Sigmoid colon (tissue), 7 donors: ENCODE results near the gene CRISP3. TPM values are rescaled to one million over a fixed set of nuclear protein-coding genes. Genes with fewer than 3 reads are reported as not detected.

Experiments used
- DNase-seq: peaks from one replicate; pipeline ENCODE4 v3.0.0-alpha.2; 2019
- H3K27ac ChIP-seq, 4 donors: fragments of 200-600 bp; sonication (generic); one replicate each; pipeline ENCODE4 v1.5.1; 2016 to 2019; ENCODE audit warnings: mild to moderate bottlenecking in 1 of 4
- H3K27me3 ChIP-seq, 3 donors: fragments of 200-600 bp; sonication (generic); one replicate each; pipeline ENCODE4 v1.5.1; 2019; ENCODE audit warnings: mild to moderate bottlenecking in 1 of 3
- H3K36me3 ChIP-seq, 4 donors: fragments of 200-600 bp; sonication (generic); one replicate each; pipeline ENCODE4 v1.5.1; 2016 to 2019
- H3K4me1 ChIP-seq, 4 donors: fragments of 200-600 bp; sonication (generic); one replicate each; pipeline ENCODE4 v1.5.1; 2017 to 2019
- H3K4me3 ChIP-seq, 4 donors: fragments of 200-600 bp; sonication (generic); one replicate each; pipeline ENCODE4 v1.5.1; 2017 to 2019; ENCODE audit warnings: mild to moderate bottlenecking in 2 of 4, moderate library complexity in 1 of 4
- H3K9me3 ChIP-seq, 4 donors: fragments of 200-600 bp in 3 of 4; sonication (generic) in 3 of 4; one replicate each; pipeline versions ENCODE4 v1.5.1 to v1.6.1; 2013 to 2019
- EP300 ChIP-seq, 4 donors: sonication (generic); formaldehyde crosslinking; IDR thresholded peaks; one replicate each; pipeline ENCODE4 v1.6.1; 2017; ENCODE audit warnings: antibody characterized with exemption in 4 of 4
- POLR2A ChIP-seq, 2 donors: fragments of 450-650 bp; IDR thresholded peaks; one replicate each; pipeline ENCODE4 v1.6.1; 2016; ENCODE audit warnings: antibody characterized with exemption in 2 of 2, mild to moderate bottlenecking in 2 of 2, moderate library complexity in 2 of 2
- POLR2AphosphoS5 ChIP-seq, 4 donors: sonication (generic); formaldehyde crosslinking; IDR thresholded peaks; one replicate each; pipeline ENCODE4 v1.6.1; 2017; ENCODE audit warnings: antibody characterized with exemption in 4 of 4
- WGBS, 2 donors: extraction: QIAGEN DNeasy Blood & Tissue Kit; methylation state at CpG; one replicate each; pipeline ENCODE4 v1.1.7; 2013; 5-methylcytosine and 5-hydroxymethylcytosine counted together
- intact Hi-C: fragments of 100-400 bp; cut with DNase I; formaldehyde crosslinking; loops from one replicate; pipeline ENCODE4 v1.15.1; 2023
- polyA plus RNA-seq, 3 donors: library from polyadenylated mRNA; stranded (reverse); fragments of 200-250 nt; gene quantifications; one replicate each; pipeline ENCODE4 v1.2.3, GENCODE V29; 2013
- total RNA-seq, 4 donors: library from RNA; depleted of rRNA; stranded (reverse); fragments of >200 nt; gene quantifications; one replicate each; pipeline ENCODE4 v1.1.0, GENCODE V29; 2016
- TF ChIP-seq, protein P1 (sequence below), 4 experiments: fragments of 450-650 bp in 3 of 4; fragments of 200-600 bp in 1 of 4; IDR thresholded peaks; one replicate each; pipeline ENCODE4 v1.5.1; 2016 to 2019; ENCODE audit warnings: antibody characterized with exemption in 4 of 4, mild to moderate bottlenecking in 3 of 4, moderate library complexity in 2 of 4
- donor health status: healthy with polysubstance abuse.
- donor health status: Bipolar disorder and iron deficiency.
- donor health status: healthy.

The CRISP3 gene, protein sequence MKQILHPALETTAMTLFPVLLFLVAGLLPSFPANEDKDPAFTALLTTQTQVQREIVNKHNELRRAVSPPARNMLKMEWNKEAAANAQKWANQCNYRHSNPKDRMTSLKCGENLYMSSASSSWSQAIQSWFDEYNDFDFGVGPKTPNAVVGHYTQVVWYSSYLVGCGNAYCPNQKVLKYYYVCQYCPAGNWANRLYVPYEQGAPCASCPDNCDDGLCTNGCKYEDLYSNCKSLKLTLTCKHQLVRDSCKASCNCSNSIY
- not detected for total RNA-seq
- polyA plus RNA-seq: under 1 TPM in 1 of 3 donors, not detected in 2; 0.60 TPM

DNA sequence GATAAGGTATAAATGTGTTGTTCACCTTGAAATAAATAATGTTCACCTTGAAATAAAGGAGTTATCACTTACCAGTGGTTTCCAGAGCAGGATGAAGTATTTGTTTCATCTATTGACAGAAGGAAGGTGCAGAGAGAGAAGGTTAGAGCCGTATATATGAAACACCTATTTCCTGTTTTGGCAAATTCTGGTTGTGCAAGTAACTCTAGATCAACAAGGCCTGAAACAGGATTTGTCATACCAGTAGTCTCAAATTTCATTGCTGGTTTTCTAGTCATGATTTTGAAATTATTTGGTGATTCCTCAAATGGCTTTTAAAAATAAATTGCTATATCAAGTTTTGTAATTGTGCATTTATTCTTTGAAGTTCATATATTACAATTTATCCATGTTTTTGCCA lies at the start of gene CRISP3:
TSS of gene CRISP3 (minus strand) at position 130 of the 400 bp plus-strand sequence. CDS start at position 109, 21 bp downstream.
- WGBS, 2 donors: 22 to 37% methylated on average over 1 of the region's 1 CpG
- intact Hi-C loops: no loop called here
- Histone ChIP-seq H3K27ac (no peak within 1 kb of the TSS), H3K4me1 (no peaks in the 10 kb centered on the region), H3K27me3 (no peaks in the 10 kb centered on the region), H3K36me3 (no peaks in the 10 kb centered on the region), H3K4me3 (no peak within 1 kb of the TSS), H3K9me3 (no peaks in the 10 kb centered on the region)
- TF ChIP-seq EP300 (IDR thresholded peaks at IDR 0.05) (no peak), POLR2AphosphoS5 (IDR thresholded peaks at IDR 0.05) (no peak), POLR2A (IDR thresholded peaks at IDR 0.05) (no peak)
- TF ChIP-seq, protein P1, sequence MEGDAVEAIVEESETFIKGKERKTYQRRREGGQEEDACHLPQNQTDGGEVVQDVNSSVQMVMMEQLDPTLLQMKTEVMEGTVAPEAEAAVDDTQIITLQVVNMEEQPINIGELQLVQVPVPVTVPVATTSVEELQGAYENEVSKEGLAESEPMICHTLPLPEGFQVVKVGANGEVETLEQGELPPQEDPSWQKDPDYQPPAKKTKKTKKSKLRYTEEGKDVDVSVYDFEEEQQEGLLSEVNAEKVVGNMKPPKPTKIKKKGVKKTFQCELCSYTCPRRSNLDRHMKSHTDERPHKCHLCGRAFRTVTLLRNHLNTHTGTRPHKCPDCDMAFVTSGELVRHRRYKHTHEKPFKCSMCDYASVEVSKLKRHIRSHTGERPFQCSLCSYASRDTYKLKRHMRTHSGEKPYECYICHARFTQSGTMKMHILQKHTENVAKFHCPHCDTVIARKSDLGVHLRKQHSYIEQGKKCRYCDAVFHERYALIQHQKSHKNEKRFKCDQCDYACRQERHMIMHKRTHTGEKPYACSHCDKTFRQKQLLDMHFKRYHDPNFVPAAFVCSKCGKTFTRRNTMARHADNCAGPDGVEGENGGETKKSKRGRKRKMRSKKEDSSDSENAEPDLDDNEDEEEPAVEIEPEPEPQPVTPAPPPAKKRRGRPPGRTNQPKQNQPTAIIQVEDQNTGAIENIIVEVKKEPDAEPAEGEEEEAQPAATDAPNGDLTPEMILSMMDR (IDR thresholded peaks at IDR 0.05): no peak
- no peak for DNase-seq

DNA sequence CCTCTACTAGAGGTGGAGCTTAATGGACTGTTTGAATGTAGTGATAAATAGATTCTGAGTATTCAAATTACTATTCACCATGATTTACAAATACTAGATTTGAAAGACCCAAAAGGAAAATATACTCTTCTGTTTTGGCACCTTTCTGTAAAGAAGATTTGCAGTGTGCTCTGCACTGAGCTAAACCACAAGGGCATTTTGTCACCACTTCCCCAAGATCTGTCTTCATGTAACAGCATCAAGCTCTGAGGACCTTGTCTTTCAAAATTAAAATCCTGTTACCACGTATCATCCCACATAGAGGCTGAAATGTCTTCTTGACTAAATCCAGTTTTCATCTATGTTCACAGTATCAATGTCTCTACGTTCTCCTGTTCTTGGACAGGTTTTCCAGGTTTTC lies 46.2 kb upstream of the CRISP3 start:
- intact Hi-C loops: no loop called here
- Histone ChIP-seq H3K4me1 (no peaks in the 10 kb centered on the region), H3K27me3 (no peaks in the 10 kb centered on the region), H3K4me3 (no peak overlapping the region), H3K36me3 (no peaks in the 10 kb centered on the region), H3K27ac (no peak overlapping the region), H3K9me3 (no peaks in the 10 kb centered on the region)
- no peak for DNase-seq
- TF ChIP-seq, protein P1 (IDR thresholded peaks at IDR 0.05): no peak
- no peak for TF ChIP-seq EP300 (IDR thresholded peaks at IDR 0.05)
- no peak for TF ChIP-seq POLR2A (IDR thresholded peaks at IDR 0.05)
- no peak for TF ChIP-seq POLR2AphosphoS5 (IDR thresholded peaks at IDR 0.05)
- WGBS, 2 donors: 44 to 68% methylated on average over 2 of the region's 2 CpGs

DNA sequence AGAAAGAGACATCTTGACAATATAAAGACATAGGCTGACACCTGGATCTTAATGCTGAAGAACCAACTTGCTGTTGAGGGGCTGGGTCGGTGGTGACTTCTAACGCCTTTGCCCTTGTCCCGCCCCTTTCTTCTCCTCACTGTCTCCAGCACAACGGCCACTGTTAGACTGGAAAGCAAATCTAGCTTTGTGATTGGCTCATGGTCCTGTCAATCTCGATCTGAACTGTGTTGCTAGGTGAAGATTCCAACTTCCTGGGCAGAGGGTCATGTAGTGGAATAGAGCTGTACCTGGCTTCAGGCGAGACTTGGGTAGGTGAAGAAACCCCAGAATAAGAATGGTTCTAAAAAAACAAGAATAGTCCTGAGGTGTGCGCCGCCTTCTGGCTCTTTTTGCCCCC lies 43.0 kb upstream of the CRISP3 start, which contains the start of gene PGK2:
TSS of gene PGK2 (minus strand) at position 110 of the 400 bp plus-strand sequence. CDS start at position 12, 98 bp downstream.
- Histone ChIP-seq H3K36me3 (no peaks in the 10 kb centered on the region), H3K9me3 (no peaks in the 10 kb centered on the region), H3K27me3 (no peaks in the 10 kb centered on the region), H3K27ac (no peak within 1 kb of the TSS), H3K4me1 (no peaks in the 10 kb centered on the region), H3K4me3 (no peak within 1 kb of the TSS)
- WGBS, 2 donors: 82 to 89% methylated on average over 8 of the region's 8 CpGs
- intact Hi-C loops: no loop called here
- TF ChIP-seq POLR2AphosphoS5 (IDR thresholded peaks at IDR 0.05) (no peak), EP300 (IDR thresholded peaks at IDR 0.05) (no peak), POLR2A (IDR thresholded peaks at IDR 0.05) (no peak)
- TF ChIP-seq, protein P1 (IDR thresholded peaks at IDR 0.05): no peak
- no peak for DNase-seq

DNA sequence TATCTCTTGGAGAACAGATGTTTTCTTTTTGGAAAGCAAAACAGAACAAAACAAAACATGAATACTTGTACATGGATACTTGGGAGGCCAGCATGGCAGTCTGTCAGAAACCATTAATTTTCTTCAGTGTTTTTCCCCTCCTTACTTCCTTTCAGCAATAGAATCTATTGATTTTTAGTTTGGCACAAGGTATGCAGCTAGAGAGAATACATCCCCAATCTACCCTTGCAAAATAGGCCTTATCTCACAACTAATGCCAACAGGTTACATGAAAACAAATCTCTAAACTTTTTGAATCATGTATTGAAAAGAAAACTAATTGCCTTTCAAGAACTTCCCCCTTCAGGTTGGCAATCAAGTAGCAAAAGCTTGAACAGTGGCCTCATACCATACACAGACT lies 40.1 kb upstream of the CRISP3 start:
- TF ChIP-seq POLR2AphosphoS5 (IDR thresholded peaks at IDR 0.05) (no peak), EP300 (IDR thresholded peaks at IDR 0.05) (no peak), POLR2A (IDR thresholded peaks at IDR 0.05) (no peak)
- TF ChIP-seq, protein P1 (IDR thresholded peaks at IDR 0.05): no peak
- no peak overlapping the region for H3K4me3 ChIP-seq
- H3K27ac ChIP-seq: no peak overlapping the region
- H3K4me1 ChIP-seq: no peaks in the 10 kb centered on the region
- intact Hi-C loops: no loop called here
- no peak for DNase-seq
- H3K9me3 ChIP-seq: no peaks in the 10 kb centered on the region
- H3K36me3 ChIP-seq: no peaks in the 10 kb centered on the region
- H3K27me3 ChIP-seq: no peaks in the 10 kb centered on the region

DNA sequence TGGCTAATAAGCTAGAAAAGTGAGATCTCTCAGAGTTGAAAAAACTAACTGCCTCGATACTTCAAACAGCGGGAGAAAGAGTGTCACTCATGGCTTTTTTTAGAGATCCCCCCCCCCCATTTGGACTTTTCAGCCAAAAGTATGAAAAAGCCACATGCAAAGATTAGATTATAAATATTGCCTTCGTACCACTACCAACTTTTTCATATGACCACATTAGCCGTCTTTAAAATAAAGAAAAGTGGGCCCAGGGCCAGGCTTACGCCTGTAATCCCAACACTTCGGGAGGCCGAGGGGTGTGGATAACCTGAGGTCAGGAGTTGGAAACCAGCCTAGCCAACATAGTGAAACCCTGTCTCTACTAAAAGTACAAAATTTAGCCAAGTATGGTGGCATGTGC lies 38.5 kb upstream of the CRISP3 start:
- H3K36me3 ChIP-seq: no peaks in the 10 kb centered on the region
- intact Hi-C loops: no loop called here
- 91 to 93% methylated on average over 7 of the region's 7 CpGs for WGBS, 2 donors
- no peak overlapping the region for H3K27ac ChIP-seq
- no peak for TF ChIP-seq POLR2AphosphoS5 (IDR thresholded peaks at IDR 0.05)
- TF ChIP-seq EP300 (IDR thresholded peaks at IDR 0.05): no peak
- no peak for TF ChIP-seq POLR2A (IDR thresholded peaks at IDR 0.05)
- TF ChIP-seq, protein P1 (IDR thresholded peaks at IDR 0.05): no peak
- no peaks in the 10 kb centered on the region for H3K4me1 ChIP-seq
- H3K9me3 ChIP-seq: no peaks in the 10 kb centered on the region
- DNase-seq: no peak
- H3K27me3 ChIP-seq: no peaks in the 10 kb centered on the region
- no peak overlapping the region for H3K4me3 ChIP-seq
